ENCODE measurements around the gene RBM46.

Gene RBM46

DNA sequence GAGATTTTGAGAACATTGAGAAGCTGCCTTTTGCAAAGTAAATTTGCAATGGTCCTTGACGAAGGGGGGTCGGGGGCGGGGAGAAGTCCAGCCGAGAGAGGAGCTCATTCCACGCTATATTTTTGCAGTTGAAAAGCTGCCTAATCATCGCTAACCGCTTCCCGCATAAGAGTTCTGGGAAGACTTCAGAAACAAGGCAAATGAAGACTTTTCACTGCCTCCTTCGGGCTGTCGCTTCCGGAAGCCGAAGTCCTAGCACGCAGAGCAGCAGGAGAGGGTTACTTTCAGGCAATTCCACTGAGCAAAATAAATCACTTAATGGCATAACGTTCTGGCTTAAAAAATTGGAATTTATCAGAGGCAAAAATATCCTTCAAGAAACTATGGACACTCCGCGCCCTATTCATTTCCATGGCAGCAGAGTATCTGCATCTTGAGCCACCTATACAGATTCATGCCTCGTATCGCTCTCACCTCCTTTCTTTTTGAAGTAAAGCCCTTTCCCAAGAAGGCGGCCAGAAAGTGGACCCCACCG, 39.9 kb upstream of the RBM46 start:
- TF ChIP-seq, protein P1, sequence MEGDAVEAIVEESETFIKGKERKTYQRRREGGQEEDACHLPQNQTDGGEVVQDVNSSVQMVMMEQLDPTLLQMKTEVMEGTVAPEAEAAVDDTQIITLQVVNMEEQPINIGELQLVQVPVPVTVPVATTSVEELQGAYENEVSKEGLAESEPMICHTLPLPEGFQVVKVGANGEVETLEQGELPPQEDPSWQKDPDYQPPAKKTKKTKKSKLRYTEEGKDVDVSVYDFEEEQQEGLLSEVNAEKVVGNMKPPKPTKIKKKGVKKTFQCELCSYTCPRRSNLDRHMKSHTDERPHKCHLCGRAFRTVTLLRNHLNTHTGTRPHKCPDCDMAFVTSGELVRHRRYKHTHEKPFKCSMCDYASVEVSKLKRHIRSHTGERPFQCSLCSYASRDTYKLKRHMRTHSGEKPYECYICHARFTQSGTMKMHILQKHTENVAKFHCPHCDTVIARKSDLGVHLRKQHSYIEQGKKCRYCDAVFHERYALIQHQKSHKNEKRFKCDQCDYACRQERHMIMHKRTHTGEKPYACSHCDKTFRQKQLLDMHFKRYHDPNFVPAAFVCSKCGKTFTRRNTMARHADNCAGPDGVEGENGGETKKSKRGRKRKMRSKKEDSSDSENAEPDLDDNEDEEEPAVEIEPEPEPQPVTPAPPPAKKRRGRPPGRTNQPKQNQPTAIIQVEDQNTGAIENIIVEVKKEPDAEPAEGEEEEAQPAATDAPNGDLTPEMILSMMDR (conservative IDR thresholded peaks at IDR 0.05; ENCODE audit: low read length): no peak
- DNase-seq (ENCODE audit: low read depth): no peak
- H3K4me3 ChIP-seq (ENCODE audit: low read length): no peak overlapping the region

DNA sequence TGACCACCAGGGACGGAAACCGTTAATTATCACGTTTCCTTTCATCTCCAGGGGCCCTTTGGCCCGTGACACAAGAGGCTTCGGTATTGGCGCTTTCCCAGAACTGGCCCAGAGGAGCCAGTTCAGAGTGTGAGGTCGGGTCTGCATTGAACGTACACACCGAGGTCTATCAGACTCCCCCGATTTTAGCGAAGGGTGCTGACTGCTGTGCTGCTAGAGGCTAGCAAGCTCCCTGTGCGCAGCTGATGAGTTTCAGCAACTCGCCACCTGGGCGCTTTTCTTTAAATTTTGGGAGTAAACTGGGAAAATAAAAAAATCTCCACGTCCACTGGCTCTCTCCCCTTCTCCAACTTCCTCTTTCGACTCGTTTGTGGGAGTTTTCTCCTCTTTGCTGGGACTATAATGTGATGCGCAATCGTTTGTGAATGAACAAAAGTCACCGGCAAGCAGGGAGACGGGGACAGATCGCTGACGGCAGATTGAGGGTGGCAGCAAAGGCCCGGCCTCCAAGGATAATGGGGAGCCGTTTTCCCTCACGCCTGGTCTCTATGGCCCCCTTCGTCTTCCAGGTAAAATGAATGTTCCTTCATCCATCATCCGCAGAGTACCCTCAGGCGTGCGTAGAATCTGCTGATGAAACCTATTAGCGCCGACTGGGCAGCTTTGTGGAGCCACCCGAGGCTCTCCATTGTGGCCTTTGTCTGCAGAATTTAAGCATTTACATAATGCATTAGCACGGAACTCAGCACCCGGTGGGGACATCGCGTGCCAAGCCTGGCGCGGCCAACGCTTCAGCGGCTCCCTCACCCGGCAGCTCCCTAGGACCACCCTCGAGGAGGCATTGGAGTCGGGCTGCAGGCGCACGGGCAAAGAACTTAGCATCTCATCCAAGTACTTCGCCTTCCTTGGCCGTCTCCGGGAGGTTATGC, 38.9 kb upstream of the RBM46 start:
- no peak for DNase-seq (ENCODE audit: low read depth)
- TF ChIP-seq, protein P1 (conservative IDR thresholded peaks at IDR 0.05; ENCODE audit: low read length): no peak
- no peak overlapping the region for H3K4me3 ChIP-seq (ENCODE audit: low read length)

DNA sequence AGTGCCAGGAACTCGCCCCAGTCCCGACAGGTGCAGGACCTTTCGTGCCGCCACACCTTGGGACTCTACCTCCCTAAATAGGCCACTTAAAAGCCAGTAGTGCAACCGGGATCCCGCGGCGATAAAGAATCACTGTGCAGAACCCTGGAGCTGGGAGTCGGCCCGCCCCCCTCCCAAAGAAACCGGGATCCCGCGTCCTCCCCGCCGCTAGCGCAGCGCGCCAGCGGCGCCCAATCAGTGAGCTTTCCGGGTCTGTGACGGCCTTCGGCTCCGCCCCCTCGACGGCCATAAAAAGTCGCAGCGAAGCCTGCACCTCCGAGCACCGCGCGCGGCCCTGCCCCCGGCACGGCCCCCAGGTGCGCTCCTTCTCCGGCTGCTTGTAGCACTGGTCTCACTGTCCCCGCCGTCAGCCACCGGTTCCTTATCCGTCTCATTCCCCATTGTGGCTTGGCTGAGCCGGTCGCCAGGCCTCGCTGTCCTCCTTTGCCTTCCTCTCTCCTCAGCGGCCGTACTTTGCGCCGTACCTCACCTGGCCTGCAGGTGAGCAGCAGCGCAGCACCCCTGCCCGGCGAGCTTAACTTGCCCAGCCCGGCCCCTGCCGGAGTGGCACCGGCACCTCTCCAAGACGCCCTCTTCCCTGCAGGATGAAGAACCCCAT, 37.3 kb upstream of the RBM46 start, which contains the start of gene LRAT:
Gene LRAT, plus strand, starts transcription at position 318 of the 658 bp plus-strand sequence. Its CDS starts 327 bp downstream, at position 645.
- DNase-seq (ENCODE audit: low read depth): no peak
- H3K4me3 ChIP-seq (ENCODE audit: low read length): peak within 1 kb of the TSS; percentile 15
- TF ChIP-seq, protein P1 (conservative IDR thresholded peaks at IDR 0.05; ENCODE audit: low read length): no peak

DNA sequence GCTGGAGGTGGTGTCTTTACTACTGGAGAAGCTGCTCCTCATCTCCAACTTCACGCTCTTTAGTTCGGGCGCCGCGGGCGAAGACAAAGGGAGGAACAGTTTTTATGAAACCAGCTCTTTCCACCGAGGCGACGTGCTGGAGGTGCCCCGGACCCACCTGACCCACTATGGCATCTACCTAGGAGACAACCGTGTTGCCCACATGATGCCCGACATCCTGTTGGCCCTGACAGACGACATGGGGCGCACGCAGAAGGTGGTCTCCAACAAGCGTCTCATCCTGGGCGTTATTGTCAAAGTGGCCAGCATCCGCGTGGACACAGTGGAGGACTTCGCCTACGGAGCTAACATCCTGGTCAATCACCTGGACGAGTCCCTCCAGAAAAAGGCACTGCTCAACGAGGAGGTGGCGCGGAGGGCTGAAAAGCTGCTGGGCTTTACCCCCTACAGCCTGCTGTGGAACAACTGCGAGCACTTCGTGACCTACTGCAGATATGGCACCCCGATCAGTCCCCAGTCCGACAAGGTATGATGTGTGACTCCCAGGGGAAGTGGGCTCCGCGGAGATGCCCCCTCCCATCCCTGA, 36.6 kb upstream of the RBM46 start:
- H3K4me3 ChIP-seq (ENCODE audit: low read length): no peak overlapping the region
- TF ChIP-seq, protein P1 (conservative IDR thresholded peaks at IDR 0.05; ENCODE audit: low read length): no peak

DNA sequence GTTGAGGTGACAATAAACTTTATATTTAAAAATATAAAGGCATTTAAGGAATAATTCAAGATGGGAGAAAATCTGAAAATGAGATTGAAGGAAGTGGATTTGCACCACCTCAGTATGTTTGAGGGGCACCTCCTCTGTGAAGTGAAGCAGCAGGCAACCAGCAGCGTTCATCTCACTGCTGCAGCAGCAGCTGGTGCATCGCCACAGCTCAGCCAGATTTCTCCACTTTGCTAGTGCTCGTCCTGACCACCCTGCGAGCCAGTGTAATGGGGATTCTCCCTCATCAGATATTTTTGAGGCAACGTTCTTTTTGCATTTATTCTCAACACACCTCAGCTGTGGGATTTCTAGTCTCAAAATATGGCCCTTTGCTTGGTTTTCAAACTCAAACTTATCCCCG, 23.4 kb upstream of the RBM46 start:
- no peak for DNase-seq (ENCODE audit: low read depth)
- TF ChIP-seq, protein P1 (conservative IDR thresholded peaks at IDR 0.05; ENCODE audit: low read length): no peak
- no peak overlapping the region for H3K4me3 ChIP-seq (ENCODE audit: low read length)

More for the DNA sequence above, 36.6 kb upstream of the RBM46 start:
- no peak for DNase-seq (ENCODE audit: low read depth)

DNA sequence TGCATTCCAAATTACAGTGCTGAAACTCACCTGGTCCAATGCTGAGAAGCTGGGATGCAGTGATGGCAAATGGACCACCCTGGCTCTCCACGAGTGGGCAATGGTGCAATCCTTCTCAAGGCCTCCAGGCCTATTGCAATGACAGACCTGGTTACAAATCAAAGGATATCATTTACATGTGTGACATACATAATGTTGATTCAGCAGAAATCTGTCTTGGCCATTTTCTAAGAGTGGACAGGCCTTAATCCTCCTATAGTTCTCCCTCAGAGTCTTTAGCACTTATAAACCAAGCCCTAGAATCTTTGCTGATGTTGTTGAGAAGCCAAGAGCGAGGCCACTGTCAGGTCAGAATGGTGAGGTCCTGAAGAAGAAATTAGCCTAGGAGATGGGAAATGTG, 20.2 kb upstream of the RBM46 start:
- no peak for DNase-seq (ENCODE audit: low read depth)
- TF ChIP-seq, protein P1 (conservative IDR thresholded peaks at IDR 0.05; ENCODE audit: low read length): no peak
- no peak overlapping the region for H3K4me3 ChIP-seq (ENCODE audit: low read length)
